Skin of body (tissue), 2 donors: Measurements from ENCODE around the gene CNTN4. TPM values are rescaled to one million over a fixed set of nuclear protein-coding genes. Genes with fewer than 3 reads are reported as not detected.
A peak's percentile ranks its signal among the peaks of the same experiment; 100 is the strongest.
"Not testable (repeated sequence)": the region's sequence is repeated elsewhere in the genome, so short reads cannot be mapped to it uniquely, and the experiment has no call there.

Experiments used
- DNase-seq: peaks from one replicate; lab custom pipeline; 2025; lab: John Stamatoyannopoulos, UW
- total RNA-seq: library from RNA; depleted of rRNA; stranded (reverse); fragments of >200 nt; gene quantifications from one replicate; pipeline ENCODE4 v1.2.3, GENCODE V29; 2014

The CNTN4 gene
- total RNA-seq, 1 donor from 2014 or later, result 24.4 TPM

GRCh38 chr3:2512881-2513280 lies 414.2 kb downstream of the CNTN4 start:
- no peak for DNase-seq

GRCh38 chr3:2513986-2514385 lies 415.3 kb downstream of the CNTN4 start:
- no peak for DNase-seq

GRCh38 chr3:2516762-2517441 lies 418.2 kb downstream of the CNTN4 start:
- DNase-seq, result no peak

- DNase-seq, result no peak
These were observed 419.0 kb downstream of the CNTN4 start for GRCh38 chr3:2517500-2518172.

- no peak for DNase-seq
These were observed 424.7 kb downstream of the CNTN4 start for GRCh38 chr3:2523281-2523836.

GRCh38 chr3:2525968-2526367 lies 427.3 kb downstream of the CNTN4 start:
- DNase-seq, result no peak

GRCh38 chr3:2526926-2527325 lies 428.3 kb downstream of the CNTN4 start:
- DNase-seq, result no peak

GRCh38 chr3:2527328-2527727 lies 428.7 kb downstream of the CNTN4 start:
- DNase-seq, result not testable (repeated sequence)

- not testable (repeated sequence) for DNase-seq
These were observed 436.1 kb downstream of the CNTN4 start for GRCh38 chr3:2534767-2535166.

GRCh38 chr3:2535206-2535605 lies 436.5 kb downstream of the CNTN4 start:
- no peak for DNase-seq

- DNase-seq, result no peak
These were observed 437.9 kb downstream of the CNTN4 start for GRCh38 chr3:2536575-2536974.

- DNase-seq, result no peak
These were observed 441.4 kb downstream of the CNTN4 start for GRCh38 chr3:2540115-2540514.

- no peak for DNase-seq
These were observed 444.6 kb downstream of the CNTN4 start for GRCh38 chr3:2543247-2543646.

GRCh38 chr3:2544212-2544611 lies 445.5 kb downstream of the CNTN4 start:
- DNase-seq, result no peak

GRCh38 chr3:2544718-2545117 lies 446.1 kb downstream of the CNTN4 start:
- DNase-seq, result no peak

- DNase-seq, result no peak
These were observed 448.4 kb downstream of the CNTN4 start for GRCh38 chr3:2547049-2547448.

GRCh38 chr3:2554656-2555055 lies 456.0 kb downstream of the CNTN4 start:
- peak; percentile 29 for DNase-seq

GRCh38 chr3:2558796-2559195 lies 460.1 kb downstream of the CNTN4 start:
- no peak for DNase-seq

GRCh38 chr3:2567451-2567850 lies 468.8 kb downstream of the CNTN4 start:
- peak; percentile 66 for DNase-seq

GRCh38 chr3:2568156-2568555 lies 469.5 kb downstream of the CNTN4 start:
- DNase-seq, result peak; percentile 76

GRCh38 chr3:2568929-2569328 lies 470.3 kb downstream of the CNTN4 start:
- DNase-seq, result no peak

- DNase-seq, result no peak
These were observed 478.9 kb downstream of the CNTN4 start for GRCh38 chr3:2577571-2577970.

GRCh38 chr3:2578560-2578959 lies 479.9 kb downstream of the CNTN4 start:
- DNase-seq, result no peak
